ENCODE results near the gene RNF180. TPM values are rescaled to one million over a fixed set of nuclear protein-coding genes. Genes with fewer than 3 reads are reported as not detected.

Gene RNF180
- total and polyA plus RNA-seq, 2 donors (not counting 3 experiments of a cell fraction or from before 2014, with no cell fraction given), result 0.62 to 5.6 TPM

DNA sequence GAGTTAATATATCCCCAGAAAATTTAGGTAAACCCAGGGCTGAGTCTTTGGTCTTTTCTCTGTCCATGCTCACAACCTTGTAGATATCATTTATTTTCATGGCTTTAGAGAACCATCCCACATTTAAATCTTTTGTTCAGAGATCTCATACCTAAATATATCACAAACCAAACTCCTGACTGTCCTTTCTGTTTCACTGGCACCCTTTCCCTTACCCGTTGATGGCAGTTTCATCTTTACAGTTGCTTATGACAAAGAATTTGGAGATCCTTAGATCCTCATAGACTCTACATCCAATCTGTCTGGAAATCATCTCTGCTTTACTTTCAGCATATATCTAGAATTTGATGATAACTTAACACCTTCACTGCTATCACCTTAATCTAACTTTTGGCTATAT, 19.2 kb downstream of the RNF180 start:
- no peak overlapping the region for H2AFZ ChIP-seq (ENCODE audit: low read depth, low read length)
- intact Hi-C loops (cut with micrococcal nuclease), result no loop called here

More for the DNA sequence above, 19.2 kb downstream of the RNF180 start:
- POLR2A ChIA-PET, result no interaction called here
- dilution Hi-C loops (cut with MboI; ENCODE audit: extremely low pct_ligation_motif_present, low sequenced_read_pairs), result no loop called here
- H3K9ac ChIP-seq (replicated peaks; ENCODE audit: extremely low read depth, insufficient read depth, low read length), result no peak overlapping the region
- no peaks in the 10 kb centered on the region for H4K20me1 ChIP-seq (replicated peaks; ENCODE audit: control insufficient read depth, extremely low read depth, insufficient read depth, low read length)
- H3K4me2 ChIP-seq (ENCODE audit: insufficient read depth, low read length), result no peak overlapping the region
- H3K9me3 ChIP-seq (replicated peaks; ENCODE audit: control insufficient read depth, insufficient read depth, low read length), result no peaks in the 10 kb centered on the region
- peaks cover 3% of the 10 kb centered on the region for H3K4me1 ChIP-seq (ENCODE audit: control insufficient read depth, extremely low read depth, insufficient read depth, low read length)
- BruUV-seq (replicated peaks), result no TSS peak
- FAIRE-seq, result no peak
- no peaks in the 10 kb centered on the region for H3K36me3 ChIP-seq (ENCODE audit: control insufficient read depth in 2 of 2, extremely low read depth in 1 of 2, insufficient read depth in 2 of 2, low read length in 2 of 2)
- no peak for DNase-seq (ENCODE audit: low read depth, low spot score)
- TF ChIP-seq MYC (IDR thresholded peaks at IDR 0.05; ENCODE audit: low read depth, low read length) (no peak), EZH2 (IDR thresholded peaks at IDR 0.05; ENCODE audit: borderline replicate concordance, low read depth, low read length, severe bottlenecking) (no peak), FOS (IDR thresholded peaks at IDR 0.05; ENCODE audit: borderline replicate concordance, insufficient read depth, low read length) (no peak), JUN (IDR thresholded peaks at IDR 0.05; ENCODE audit: borderline replicate concordance, insufficient read depth, insufficient read length, low read depth) (no peak), POLR2AphosphoS5 (IDR thresholded peaks at IDR 0.05; ENCODE audit: insufficient read depth, low read depth, low read length) (no peak), GATA2 (IDR thresholded peaks at IDR 0.05; ENCODE audit: insufficient read depth, insufficient read length, low read depth, low read length) (no peak)
- TF ChIP-seq, protein P1, sequence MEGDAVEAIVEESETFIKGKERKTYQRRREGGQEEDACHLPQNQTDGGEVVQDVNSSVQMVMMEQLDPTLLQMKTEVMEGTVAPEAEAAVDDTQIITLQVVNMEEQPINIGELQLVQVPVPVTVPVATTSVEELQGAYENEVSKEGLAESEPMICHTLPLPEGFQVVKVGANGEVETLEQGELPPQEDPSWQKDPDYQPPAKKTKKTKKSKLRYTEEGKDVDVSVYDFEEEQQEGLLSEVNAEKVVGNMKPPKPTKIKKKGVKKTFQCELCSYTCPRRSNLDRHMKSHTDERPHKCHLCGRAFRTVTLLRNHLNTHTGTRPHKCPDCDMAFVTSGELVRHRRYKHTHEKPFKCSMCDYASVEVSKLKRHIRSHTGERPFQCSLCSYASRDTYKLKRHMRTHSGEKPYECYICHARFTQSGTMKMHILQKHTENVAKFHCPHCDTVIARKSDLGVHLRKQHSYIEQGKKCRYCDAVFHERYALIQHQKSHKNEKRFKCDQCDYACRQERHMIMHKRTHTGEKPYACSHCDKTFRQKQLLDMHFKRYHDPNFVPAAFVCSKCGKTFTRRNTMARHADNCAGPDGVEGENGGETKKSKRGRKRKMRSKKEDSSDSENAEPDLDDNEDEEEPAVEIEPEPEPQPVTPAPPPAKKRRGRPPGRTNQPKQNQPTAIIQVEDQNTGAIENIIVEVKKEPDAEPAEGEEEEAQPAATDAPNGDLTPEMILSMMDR (IDR thresholded peaks at IDR 0.05; ENCODE audit: extremely low read depth in 1 of 2, insufficient read depth in 1 of 2, low read depth in 1 of 2, low read length in 2 of 2), result no peak
- TF ChIP-seq, protein P2, sequence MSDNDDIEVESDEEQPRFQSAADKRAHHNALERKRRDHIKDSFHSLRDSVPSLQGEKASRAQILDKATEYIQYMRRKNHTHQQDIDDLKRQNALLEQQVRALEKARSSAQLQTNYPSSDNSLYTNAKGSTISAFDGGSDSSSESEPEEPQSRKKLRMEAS (IDR thresholded peaks at IDR 0.05; ENCODE audit: insufficient read depth, insufficient read length), result no peak
- CTCF ChIA-PET, result no interaction called here
- H3K9me1 ChIP-seq (replicated peaks; ENCODE audit: control insufficient read depth, extremely low read depth, insufficient read depth, low read length), result no peaks in the 10 kb centered on the region
- no peaks in the 10 kb centered on the region for H3K79me2 ChIP-seq (ENCODE audit: control insufficient read depth, insufficient read depth, low read length)
- no peak overlapping the region for H3K27ac ChIP-seq (ENCODE audit: insufficient read depth, low read depth, low read length)
- H3K4me3 ChIP-seq (replicated peaks in 1 of 3; ENCODE audit: insufficient read depth in 1 of 3, low read depth in 1 of 3, low read length in 3 of 3), result no peak overlapping the region
- H3K27me3 ChIP-seq (ENCODE audit: control insufficient read depth in 2 of 2, insufficient read depth in 2 of 2, low read length in 2 of 2), result no peaks in the 10 kb centered on the region

Measured in endothelial cell of umbilical vein (primary cell).